Hypothalamus (tissue), 51 donors: ENCODE data around the gene COX7A2L.
"Not testable (repeated sequence)": the region's sequence is repeated elsewhere in the genome, so short reads cannot be mapped to it uniquely, and the experiment has no call there.

ENCODE experiments used
- DNase-seq, 51 donors: peaks; one replicate each; lab custom pipeline; 2025; lab: John Stamatoyannopoulos, UW

Gene COX7A2L

GRCh38 chr2:42340045-42340937 is 20.7 kb downstream of the COX7A2L start:
- no peak for DNase-seq

- peak in 4 of 51 donors; percentile 12 to 26 (median 16) for DNase-seq
Observed at GRCh38 chr2:42339191-42339912, 21.7 kb downstream of the COX7A2L start.

- DNase-seq = peak in 6 of 51 donors; percentile 3 to 38 (median 28)
Observed at GRCh38 chr2:42338567-42339190, 22.3 kb downstream of the COX7A2L start.

- no peak for DNase-seq
Observed at GRCh38 chr2:42337846-42338566, 23.0 kb downstream of the COX7A2L start.

- no peak for DNase-seq
Observed at GRCh38 chr2:42337356-42337820, 23.6 kb downstream of the COX7A2L start.

- no peak for DNase-seq
Observed at GRCh38 chr2:42336361-42336965, 24.6 kb downstream of the COX7A2L start.

- no peak for DNase-seq
Observed at GRCh38 chr2:42335514-42336104, 25.4 kb downstream of the COX7A2L start.

- not testable (repeated sequence) for DNase-seq
Observed at GRCh38 chr2:42334865-42335264, 26.2 kb downstream of the COX7A2L start.

GRCh38 chr2:42334220-42334619 is 26.8 kb downstream of the COX7A2L start:
- no peak for DNase-seq

GRCh38 chr2:42333579-42333978 is 27.4 kb downstream of the COX7A2L start:
- no peak for DNase-seq

- DNase-seq = no peak
Observed at GRCh38 chr2:42332575-42332974, 28.4 kb downstream of the COX7A2L start.

- no peak for DNase-seq
Observed at GRCh38 chr2:42331569-42332284, 29.3 kb downstream of the COX7A2L start.

GRCh38 chr2:42329736-42330135 is 31.3 kb downstream of the COX7A2L start:
- DNase-seq = no peak

- no peak for DNase-seq
Observed at GRCh38 chr2:42328923-42329322, 32.1 kb downstream of the COX7A2L start.

- DNase-seq = peak in 1 of 51 donors; percentile 11
Observed at GRCh38 chr2:42328148-42328833, 32.7 kb downstream of the COX7A2L start.

GRCh38 chr2:42327125-42327524 is 33.9 kb downstream of the COX7A2L start:
- DNase-seq = no peak

GRCh38 chr2:42325609-42326008 is 35.4 kb downstream of the COX7A2L start:
- DNase-seq = no peak

GRCh38 chr2:42324949-42325348 is 36.1 kb downstream of the COX7A2L start:
- DNase-seq = no peak
